ENCODE data around the gene ZDHHC8.

The ZDHHC8 gene

GRCh38 chr22:20099099-20099711 lies 32.4 kb upstream of the ZDHHC8 start:
- DNase-seq, result no peak

DNA sequence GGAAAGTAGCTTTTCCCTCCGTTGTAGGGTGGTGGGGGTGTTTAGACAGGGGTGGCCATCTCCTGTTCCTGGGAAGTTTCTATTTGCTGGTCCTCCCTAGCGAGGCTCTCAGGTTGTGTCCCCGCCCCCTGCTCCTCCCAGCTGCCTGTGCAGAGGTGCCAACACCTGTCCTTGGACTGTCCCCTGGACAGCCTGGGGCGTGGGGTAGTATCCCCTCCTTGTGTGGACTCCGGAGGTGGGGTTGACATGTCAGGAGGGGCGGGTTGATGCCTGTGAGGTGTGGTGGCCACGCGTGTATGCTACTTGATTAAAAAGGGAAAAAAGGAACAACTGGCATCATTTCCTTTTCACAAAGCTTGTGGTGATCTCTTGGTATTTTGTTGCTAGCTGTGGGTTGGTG lies 30.0 kb upstream of the ZDHHC8 start:
- DNase-seq, result no peak

DNA sequence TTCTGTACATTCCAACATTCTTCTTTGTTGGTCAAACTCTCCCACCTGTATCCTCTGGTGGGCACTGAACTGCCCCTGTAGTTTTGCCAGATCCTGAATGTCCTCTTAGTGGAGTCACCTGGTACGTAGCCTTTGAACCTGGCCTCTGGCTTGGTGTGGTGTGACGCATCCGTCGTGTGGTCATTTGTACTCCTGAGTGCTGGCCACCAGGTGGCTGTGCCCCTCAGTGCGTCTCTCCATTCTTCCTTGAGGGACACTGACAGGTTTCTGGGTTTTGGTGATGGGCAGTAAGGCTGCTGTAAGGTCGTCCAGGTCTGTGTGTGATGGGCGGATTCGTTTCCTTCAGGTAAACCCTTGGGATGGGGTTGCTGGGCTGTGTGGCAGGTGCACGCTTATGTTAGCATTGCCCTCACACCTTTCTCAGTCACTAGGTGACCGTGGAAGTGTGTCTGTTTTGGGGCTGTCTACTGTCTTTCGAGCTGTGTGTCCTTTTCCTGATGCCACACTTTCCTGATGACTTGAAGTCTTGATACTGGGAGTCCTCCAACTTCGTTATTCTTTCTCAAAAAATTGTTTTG lies 29.3 kb upstream of the ZDHHC8 start:
- DNase-seq, result no peak

DNA sequence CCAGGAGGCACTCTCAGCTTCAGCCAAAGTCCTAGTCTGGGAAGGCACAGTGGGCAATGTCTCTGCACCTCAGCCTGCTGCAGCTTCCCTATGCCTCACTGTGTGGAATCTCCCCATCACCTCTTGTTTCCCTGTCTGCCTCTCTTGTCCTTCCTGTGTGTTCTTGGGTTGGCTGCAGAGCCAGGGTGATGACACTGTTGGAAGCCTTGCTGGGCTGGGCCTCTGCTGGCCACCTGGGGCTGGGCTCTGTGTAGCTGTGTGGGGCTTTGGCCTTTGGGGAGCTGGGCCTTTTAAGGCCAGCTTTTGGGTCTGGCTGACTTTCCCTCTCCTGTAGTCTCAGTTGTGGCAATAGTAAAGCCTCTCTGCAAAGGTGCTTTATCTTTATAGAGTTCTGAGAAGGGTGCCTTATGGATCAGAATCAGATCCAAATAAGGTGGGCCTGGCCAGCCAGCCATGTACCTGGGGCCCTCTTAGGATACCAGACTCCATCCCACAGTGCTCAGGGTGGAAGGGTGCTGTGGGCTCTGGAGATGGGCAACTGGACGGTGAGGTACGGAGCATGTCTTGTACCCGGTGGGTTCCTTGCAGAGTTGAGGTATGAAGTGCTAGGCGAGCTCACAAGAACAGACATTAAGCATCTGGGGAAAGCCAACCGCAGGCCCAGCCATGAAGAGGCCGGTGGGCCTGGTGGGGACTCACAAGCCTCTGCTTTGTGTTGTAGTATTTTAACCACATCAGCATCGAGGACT lies 26.0 kb upstream of the ZDHHC8 start:
- no peak for DNase-seq

GRCh38 chr22:20106205-20106848 lies 25.3 kb upstream of the ZDHHC8 start:
- no peak for DNase-seq

DNA sequence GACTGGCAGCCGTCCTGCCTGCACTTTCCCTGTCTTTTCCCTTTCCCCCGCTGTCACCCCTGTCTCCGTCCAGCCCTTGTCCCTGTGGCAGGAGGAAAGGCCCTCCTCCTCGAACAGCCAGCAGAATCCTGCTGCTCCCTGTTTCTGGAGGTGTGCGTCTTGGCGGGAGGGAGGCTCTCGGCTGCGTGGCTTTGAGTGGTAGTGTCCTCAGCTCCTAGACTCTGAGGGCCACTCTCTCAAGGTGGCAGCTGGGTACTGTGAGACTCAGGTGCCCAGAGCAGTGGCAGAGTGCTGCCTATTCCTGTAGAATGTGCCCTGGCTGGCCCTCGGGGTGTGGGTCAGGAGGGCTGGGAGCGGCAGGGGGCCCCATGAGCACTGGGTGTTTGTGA lies 24.8 kb upstream of the ZDHHC8 start:
- no peak for DNase-seq

- no peak for DNase-seq
Observed at GRCh38 chr22:20107471-20107901, 24.1 kb upstream of the ZDHHC8 start.

DNA sequence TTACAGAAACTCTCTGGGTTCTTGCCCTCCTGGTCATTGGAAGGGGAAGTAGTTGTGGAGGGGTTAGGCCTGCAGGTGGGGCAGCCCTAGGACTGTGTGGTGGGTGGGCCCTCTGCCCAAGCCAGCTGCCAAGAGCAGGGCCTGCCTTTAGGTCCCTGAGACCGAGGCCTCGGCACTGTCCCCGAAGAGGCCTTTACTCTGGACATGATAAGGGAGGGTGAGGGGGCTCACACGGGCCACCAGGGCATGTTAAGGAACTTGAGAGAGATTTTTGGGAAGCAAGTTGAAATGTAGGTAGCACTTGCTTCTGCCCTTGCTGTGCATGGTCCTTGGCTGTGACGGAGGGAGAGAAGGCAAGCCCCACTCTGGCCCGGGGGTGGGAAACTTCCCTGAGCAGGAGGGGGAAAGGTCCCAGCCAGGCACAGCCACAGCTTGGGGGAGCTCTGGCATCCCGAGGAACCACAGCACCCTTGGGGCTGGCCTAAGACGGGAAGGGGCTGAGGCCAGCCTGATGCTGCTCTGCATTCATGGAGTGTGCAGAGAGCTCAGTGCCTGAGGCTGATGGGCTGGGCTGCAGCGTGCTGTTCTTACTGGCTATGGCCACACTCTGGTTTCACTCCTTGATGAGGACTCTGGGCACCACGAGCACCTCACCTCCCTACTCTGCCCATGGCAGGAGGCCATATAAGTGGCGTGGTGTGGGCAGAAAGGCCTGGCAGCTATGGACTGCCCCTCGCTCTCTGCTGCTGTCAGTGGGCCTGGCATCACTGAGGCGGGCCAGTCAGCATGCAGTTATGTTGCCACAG lies 23.4 kb upstream of the ZDHHC8 start:
- DNase-seq, result no peak

DNA sequence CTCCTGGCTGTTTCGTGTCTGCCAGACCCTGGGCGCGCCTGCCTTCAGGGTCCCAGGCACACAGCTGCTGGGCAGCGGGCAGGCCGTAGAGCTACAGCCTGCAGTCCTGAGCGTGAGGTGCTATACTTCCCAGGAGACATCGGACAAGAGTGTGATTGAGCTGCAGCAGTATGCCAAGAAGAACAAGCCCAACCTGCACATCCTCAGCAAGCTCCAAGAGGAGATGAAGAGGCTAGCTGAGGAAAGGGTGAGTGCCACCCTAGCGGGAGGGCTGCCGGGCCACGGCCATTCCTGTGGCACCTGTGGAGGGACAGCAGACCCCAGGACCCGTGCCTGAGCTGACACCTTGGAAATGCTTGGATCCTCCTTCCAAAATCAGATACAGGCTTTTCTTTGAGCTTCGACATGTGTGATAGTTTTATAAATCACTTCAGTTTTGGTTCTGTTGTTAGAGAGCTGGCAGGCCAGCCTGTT lies 22.8 kb upstream of the ZDHHC8 start:
- no peak for DNase-seq

GRCh38 chr22:20109411-20110358 lies 21.9 kb upstream of the ZDHHC8 start:
- no peak for DNase-seq

GRCh38 chr22:20110359-20110985 lies 21.1 kb upstream of the ZDHHC8 start:
- DNase-seq, result no peak

DNA sequence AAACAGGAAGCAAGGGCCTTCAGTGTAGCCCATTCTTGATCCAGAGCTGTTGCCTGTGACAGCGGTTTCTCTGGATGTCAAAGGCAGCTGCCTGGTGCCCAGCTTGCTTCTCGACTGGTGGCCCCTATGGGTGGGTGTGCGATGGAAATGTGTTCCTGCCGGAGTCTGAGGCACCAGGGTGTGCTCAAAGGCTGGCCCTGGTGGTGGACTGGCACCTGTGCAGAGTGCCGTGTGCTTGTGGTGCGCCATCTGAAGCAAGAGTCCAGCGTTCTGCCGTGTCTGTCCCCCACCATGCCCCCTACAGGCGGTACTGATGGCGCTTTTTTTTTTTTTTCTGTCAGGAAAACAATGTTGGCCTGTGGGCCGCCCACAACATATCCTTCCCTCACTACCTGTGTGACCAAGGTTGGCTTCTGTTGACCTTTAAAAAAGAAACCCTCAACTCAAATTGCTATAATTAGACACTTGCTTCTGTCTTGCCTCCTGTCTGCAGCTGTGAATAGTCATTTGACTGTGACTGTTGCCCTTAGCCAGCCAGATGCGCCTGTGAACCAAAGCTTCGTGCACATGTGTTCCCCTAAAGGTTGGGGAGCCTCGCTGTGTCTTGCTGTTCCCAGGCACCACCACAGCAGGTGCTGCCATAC lies 20.4 kb upstream of the ZDHHC8 start:
- DNase-seq, result no peak

GRCh38 chr22:20111689-20112622 lies 19.6 kb upstream of the ZDHHC8 start:
- no peak for DNase-seq

GRCh38 chr22:20112623-20113511 lies 18.7 kb upstream of the ZDHHC8 start:
- no peak for DNase-seq

DNA sequence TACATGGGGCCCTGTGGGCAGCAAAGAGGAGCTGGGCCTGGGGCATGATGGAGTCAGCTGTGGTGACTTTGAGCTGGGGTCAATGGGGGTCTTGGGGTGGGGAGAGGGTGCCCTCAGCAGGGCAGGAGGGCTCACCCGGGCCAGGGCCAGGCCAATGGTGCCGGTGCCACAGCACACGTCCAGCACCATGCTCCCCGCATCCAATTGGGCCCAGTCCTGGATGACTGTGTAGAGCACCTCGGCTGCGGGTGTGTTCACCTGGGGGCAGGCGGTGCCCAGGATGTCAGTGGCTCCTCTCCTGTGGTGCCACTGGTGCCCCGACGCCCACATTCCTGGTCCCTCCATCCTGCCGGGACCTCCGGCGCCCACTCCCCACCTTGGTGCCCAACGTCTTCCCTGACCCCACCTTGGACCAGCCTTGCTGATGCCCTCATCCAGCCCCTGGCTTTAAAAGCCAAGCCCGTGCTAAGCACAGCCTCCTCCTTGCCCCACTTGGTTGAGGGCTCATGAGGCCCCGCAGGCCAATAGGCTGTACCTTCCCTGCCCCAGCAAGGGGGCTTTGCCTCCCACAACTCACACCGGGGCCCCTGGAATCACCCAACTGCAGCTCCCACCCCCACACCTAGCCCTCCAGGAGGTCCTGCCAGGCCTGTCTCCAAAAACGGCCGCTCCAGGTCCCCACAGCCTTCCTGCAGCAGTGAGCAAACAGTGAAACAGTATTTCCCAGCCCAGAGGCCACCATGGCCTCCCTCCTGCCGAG lies 17.9 kb upstream of the ZDHHC8 start:
- no peak for DNase-seq

DNA sequence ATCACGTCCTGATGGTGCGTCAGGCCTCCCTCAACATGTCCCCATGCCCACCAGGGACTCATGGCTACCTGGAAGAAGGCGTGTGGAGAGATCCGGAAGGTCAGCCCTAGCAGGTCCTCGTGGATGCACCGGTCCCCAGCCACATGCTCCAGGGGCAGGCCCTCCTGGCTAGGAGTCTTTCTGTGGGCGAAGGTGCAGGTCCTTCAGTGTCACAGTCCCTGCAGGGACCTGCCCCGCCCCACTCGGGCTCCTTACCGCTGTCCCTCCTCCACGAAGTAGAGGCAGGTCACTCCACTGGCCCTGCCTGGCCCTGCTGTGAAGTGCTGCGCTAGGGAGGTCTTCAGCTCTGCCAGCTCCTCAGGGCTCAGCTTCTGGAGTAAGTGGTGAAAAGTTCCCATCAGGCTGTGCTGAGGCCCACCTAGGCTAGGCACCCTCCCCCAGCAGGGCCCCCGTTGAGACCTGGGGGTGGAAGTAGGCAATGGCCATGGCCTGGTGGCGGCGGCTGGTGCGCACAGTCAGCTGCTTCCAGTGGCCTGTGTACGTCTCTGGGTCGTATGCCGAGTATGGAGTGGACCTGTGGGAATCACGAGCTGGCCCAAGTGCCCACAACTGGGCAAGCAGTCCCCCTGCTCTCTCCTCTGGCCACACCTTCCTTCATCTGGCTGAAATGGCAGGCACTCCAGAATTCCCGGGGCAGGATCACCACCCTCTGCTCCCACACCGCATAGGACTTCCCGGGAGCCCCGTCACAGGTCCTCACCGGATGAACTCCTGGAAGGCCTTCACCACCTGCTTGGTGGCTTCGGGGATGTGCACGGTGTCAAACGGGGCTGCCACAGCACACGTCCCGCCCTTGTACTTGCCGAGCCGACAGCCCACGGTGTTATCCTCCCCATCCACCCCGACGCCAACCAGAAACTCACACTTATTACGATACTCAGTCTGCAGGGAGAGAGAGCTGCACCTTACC lies 16.8 kb upstream of the ZDHHC8 start:
- DNase-seq, result no peak

Measured in AML-193 (cell line).